Sigmoid colon (tissue), 4 donors: ENCODE results near the gene TIMM22.

Source experiments
- CTCF ChIP-seq, 4 experiments: fragments of 450-650 bp in 3 of 4; fragments of 200-600 bp in 1 of 4; IDR thresholded peaks; one replicate each; pipeline ENCODE4 v1.5.1; 2016 to 2019; ENCODE audit warnings: antibody characterized with exemption in 4 of 4, mild to moderate bottlenecking in 3 of 4, moderate library complexity in 2 of 4
- EP300 ChIP-seq, 4 donors: sonication (generic); formaldehyde crosslinking; IDR thresholded peaks; one replicate each; pipeline ENCODE4 v1.6.1; 2017; ENCODE audit warnings: antibody characterized with exemption in 4 of 4
- POLR2AphosphoS5 ChIP-seq, 4 donors: sonication (generic); formaldehyde crosslinking; IDR thresholded peaks; one replicate each; pipeline ENCODE4 v1.6.1; 2017; ENCODE audit warnings: antibody characterized with exemption in 4 of 4

GRCh38 chr17:1032391-1032790 is 35.5 kb downstream of the TIMM22 start:
- TF ChIP-seq CTCF (IDR thresholded peaks at IDR 0.05) (no peak), EP300 (IDR thresholded peaks at IDR 0.05) (no peak), POLR2AphosphoS5 (IDR thresholded peaks at IDR 0.05) (no peak)
